H54 (cell line): ENCODE measurements around the gene AGBL1.

Source experiments
- DNase-seq: peaks from one replicate; pipeline ENCODE4 v3.0.0; 2011; ENCODE audit warnings: low spot score, mixed read lengths; ENCODE audit not compliant: insufficient read length
- FAIRE-seq: peaks from 3 replicates; lab custom pipeline; 2011; peaks lifted over from hg19 to GRCh38; lab: Jason Lieb, UNC
- POLR2A ChIP-seq: IDR thresholded peaks from 2 replicates; pipeline ENCODE4 v1.6.1; 2011; ENCODE audit warnings: low read depth, mild to moderate bottlenecking, low read length

Gene AGBL1

DNA sequence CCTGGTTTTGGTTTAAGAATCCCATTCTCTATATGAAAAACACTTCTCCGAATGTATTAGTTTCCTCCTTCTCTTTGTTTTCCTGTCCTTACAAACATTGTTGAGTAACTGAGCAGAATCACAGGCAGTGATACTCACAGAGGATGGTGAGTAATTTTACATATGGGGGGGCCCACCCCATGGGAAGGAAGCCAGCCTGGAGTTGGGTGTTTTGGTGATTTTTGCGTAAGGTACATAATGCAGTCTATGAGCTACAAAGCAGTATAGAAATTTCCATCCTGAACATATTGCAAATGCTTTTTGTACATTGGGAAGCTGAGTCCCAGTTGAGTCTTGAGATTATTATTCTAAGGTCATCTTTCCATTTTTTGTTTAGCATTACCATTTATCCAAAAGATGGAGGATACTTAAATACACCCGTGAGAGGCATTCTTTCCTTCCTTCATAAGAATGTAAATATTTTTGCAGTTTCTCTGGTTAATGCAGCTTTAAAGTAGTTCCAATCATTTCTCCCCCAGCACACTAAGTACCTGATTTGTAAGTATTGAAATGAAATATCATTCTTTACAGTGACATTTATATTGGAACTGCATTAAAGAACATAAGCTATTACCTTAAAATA is 476.8 kb downstream of the AGBL1 start:
- DNase-seq (no peak), FAIRE-seq (no peak)
- no peak for TF ChIP-seq POLR2A

- no peak for TF ChIP-seq POLR2A
- no peak for FAIRE-seq
Observed at GRCh38 chr15:86557018-86557550, 477.4 kb downstream of the AGBL1 start.

DNA sequence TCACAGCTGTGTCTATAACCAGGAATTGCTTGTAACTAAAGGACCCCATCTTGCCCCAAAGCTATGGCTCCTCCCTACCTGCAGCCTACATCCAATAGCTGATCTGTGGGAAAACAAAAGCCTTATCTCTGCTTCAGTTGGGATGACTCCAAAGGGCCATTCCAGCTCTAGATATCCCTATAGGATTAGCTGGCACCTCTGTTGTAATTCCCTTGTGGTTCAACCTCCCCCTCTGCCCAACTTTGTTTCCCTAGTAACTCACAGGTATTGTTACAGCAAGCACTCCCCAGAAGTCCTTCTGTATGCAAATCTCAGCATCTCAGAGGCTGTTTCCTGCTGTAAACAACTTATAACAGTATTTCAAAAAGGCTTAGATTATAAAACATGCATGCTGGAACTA is 478.6 kb downstream of the AGBL1 start:
- no peak for TF ChIP-seq POLR2A
- FAIRE-seq, result no peak
- DNase-seq, result no peak

More at GRCh38 chr15:86557018-86557550, 477.4 kb downstream of the AGBL1 start:
- no peak for DNase-seq

DNA sequence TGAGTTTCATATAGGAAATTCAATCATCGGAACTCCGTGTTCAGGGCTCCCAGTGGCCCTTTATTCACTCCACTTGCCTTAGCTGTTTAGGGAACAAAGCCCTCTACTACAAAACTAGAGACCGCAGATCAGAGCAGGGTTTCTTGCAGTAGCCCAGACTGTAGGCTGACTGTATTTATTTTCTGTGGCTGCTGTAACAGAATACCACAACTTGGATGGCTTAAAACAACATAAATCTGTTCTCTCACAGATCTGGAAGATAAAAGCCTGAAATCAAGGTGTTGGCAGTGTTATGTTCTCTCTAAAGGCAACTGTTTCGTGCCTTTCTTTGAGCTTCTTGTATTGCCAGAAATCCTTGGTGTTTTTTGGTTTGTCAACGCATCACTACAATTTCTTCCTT is 479.0 kb downstream of the AGBL1 start:
- FAIRE-seq (no peak), DNase-seq (no peak)
- TF ChIP-seq POLR2A, result no peak

DNA sequence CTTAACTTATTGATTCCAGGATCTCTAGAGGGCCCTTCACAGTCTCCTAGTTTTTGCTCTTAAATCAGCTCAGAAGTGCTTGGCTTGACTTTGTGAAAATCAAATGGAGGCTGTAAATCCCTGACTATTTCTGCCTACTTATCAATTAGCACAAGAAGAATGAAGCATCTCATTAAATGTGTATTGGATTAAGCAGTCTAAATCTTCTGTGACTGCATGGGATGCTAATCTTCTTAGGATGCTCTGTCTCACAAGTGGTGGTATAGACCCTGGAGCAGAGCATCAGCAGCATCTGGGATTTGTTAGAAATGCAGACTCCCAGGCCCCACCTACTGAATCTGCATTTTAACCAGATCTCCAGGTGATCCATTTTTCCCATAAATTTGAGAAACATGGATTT is 488.7 kb downstream of the AGBL1 start:
- TF ChIP-seq POLR2A, result no peak
- DNase-seq (no peak), FAIRE-seq (no peak)

DNA sequence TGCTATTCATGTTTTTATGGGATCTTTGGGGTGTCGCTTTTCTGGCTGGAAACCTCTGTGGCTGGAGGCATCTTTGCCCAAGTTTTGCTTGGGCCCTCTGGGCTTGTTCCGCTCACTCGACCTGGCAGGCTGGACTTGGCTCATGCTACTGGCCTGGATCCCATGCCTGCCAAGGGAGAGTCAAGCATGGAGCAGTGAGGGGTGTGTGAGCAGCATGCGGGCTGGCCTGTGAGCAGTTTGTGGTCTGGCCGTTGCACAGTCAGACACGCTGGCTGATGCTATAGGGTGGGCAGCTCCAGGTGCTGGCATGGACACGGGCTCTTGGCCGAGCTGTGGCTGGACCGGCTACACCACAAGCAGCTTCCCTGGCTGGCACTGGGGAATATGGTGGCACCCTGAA is 491.1 kb downstream of the AGBL1 start:
- no peak for DNase-seq
- no peak for TF ChIP-seq POLR2A
- no peak for FAIRE-seq

GRCh38 chr15:86571873-86572272 is 492.2 kb downstream of the AGBL1 start:
- TF ChIP-seq POLR2A, result no peak
- DNase-seq, result no peak
- FAIRE-seq, result no peak

- TF ChIP-seq POLR2A, result no peak
Observed at GRCh38 chr15:86572368-86572841, 492.7 kb downstream of the AGBL1 start.

DNA sequence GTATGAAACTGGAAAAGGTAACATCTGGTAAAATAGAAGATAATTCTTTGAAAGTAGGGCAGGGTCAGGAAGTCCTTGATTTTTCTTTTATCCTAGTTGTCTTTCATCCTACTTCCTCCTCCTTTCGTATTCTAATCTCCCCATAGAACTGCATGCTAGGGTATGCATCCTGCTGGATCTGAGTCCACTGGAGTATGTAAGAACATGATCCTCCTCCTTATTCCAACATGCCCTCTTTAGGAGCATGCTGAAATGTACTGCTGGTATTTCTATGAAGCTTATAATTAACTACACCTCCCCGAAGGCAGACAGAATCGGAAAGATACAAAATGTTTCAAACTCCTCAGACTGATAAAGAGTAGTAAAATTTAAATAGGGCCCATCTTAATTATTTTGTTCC is 493.8 kb downstream of the AGBL1 start:
- DNase-seq (no peak), FAIRE-seq (no peak)
- TF ChIP-seq POLR2A, result no peak

More at GRCh38 chr15:86572368-86572841, 492.7 kb downstream of the AGBL1 start:
- no peak for DNase-seq
- FAIRE-seq, result no peak

DNA sequence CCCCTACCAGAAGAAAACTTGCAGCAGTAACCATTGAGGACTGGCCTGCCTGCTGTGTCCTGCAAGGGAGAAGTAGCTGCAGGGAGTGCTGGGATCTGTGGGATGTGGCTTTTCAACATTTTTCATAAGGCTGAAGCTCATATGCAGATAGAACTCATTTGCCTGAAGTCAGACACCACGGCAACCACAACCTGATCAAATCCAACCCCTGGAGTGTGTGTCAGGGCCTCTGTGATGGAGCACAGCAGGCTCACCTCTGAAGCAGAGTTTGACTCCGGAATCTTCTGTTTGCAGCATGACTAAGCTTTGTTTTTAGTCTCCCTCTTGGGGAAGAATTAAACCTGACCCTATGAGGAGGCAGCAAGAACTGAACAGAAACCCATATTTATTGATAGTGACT is 508.7 kb downstream of the AGBL1 start:
- DNase-seq (no peak), FAIRE-seq (no peak)
- no peak for TF ChIP-seq POLR2A

- no peak for TF ChIP-seq POLR2A
- FAIRE-seq, result no peak
- no peak for DNase-seq
Observed at GRCh38 chr15:86590461-86590860, 510.8 kb downstream of the AGBL1 start.

DNA sequence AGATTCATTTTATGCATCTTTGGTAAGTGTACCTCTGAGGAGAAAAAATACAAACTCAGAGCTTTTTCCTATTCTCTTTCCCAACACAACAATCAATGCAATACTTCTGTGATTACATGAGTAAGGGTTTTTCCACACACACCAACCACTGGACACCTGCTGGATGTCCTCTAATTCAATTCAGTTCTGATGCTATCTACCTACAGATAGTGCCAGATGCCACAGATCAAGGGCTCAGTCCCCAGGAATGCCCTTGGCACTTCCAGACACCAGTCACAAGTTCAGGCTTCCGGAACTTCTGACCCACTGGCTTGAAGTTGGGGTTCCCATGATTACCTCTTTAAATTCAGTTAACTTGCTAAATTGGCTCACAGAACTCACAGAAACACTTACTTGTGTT is 511.5 kb downstream of the AGBL1 start:
- no peak for FAIRE-seq
- TF ChIP-seq POLR2A, result no peak
- DNase-seq, result no peak

- DNase-seq (no peak), FAIRE-seq (no peak)
- TF ChIP-seq POLR2A, result no peak
Observed at GRCh38 chr15:86591994-86592735, 512.5 kb downstream of the AGBL1 start.

- no peak for TF ChIP-seq POLR2A
Observed at GRCh38 chr15:86595741-86596140, 516.1 kb downstream of the AGBL1 start.

More at GRCh38 chr15:86595741-86596140, 516.1 kb downstream of the AGBL1 start:
- DNase-seq (no peak), FAIRE-seq (no peak)
